HG03565 (cell line): ENCODE measurements around the gene C12orf43.
"Not testable (repeated sequence)": the region's sequence is repeated elsewhere in the genome, so short reads cannot be mapped to it uniquely, and the experiment has no call there.

Source experiments
- ATAC-seq: cut with Tn5 transposase; IDR thresholded peaks from one replicate; pipeline ENCODE4 v1.9.1; 2021; ENCODE audit warnings: mild to moderate bottlenecking, moderate library complexity; ENCODE audit not compliant: unreplicated experiment

C12orf43 gene

DNA sequence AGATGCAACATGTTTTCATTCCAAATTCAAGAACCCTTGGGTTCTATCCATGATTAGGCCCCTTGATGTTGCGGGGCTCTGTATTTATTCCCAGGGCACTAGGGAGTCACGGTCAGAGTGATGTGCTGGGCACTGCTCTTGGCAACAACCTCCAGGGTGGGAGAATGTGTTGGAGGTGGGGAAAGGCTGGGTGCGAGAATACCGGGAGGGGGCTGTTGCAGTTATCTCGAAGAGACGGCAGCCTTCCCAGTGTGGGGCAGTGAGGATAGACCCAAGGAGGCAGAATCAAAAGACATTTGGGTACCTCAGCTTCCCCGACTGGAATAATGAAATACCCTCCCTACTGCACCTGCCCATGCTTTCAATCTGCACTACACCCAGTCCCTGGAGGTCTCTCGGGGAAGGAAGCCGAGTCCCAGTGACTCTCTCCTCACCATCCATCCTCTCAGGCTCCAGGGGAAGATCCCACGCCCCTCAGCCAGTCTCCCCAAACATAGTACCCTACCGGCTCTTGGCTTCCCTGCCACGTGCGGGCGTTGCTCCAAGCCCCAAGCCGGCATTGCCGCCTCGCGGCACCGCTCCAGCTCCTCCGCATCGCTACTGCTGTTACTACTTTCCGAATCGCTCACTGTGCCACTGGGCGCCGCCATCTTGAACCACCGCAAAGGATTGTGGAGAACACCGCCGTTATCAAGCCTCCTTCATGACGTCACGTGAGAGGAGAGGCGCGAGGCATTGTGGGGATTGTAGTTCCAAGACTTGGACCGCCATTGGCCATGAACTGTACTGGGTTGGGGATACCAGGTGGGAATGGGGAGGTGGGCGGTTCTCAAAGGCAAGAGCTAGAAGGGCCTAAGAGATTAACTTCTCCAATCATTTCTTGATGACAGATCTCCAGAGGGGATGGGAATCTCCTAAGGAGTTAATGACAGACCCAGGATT, at the start of gene C12orf43:
C12orf43 (minus strand) TSS at position 663 of the 942 bp plus-strand sequence; CDS start at position 650, 13 bp downstream.
- ATAC-seq: peak; percentile 92

DNA sequence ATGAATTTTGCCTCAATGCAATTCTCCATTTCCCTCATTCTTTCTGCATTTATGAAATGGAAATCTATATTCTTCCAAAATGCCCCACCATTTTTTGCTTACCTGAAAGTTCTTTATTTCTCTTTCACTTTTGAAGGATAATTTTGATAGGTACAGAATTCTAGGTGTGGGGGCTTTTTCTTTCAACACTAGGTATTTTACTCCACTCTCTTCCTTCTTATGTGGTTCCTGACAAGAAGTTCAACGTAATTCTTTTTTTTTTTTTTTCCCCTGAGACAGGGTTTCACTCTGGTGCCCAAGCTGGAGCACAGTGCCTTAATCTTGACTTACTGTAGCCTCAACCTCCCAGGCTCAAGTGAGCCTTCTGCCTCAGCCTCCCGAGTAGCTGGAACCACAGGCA, 49.1 kb upstream of the C12orf43 start:
- ATAC-seq: no peak

GRCh38 chr12:121064586-121064985, 48.3 kb upstream of the C12orf43 start:
- ATAC-seq: not testable (repeated sequence)

- no peak for ATAC-seq
Measured at GRCh38 chr12:121064116-121064515, 47.8 kb upstream of the C12orf43 start.

DNA sequence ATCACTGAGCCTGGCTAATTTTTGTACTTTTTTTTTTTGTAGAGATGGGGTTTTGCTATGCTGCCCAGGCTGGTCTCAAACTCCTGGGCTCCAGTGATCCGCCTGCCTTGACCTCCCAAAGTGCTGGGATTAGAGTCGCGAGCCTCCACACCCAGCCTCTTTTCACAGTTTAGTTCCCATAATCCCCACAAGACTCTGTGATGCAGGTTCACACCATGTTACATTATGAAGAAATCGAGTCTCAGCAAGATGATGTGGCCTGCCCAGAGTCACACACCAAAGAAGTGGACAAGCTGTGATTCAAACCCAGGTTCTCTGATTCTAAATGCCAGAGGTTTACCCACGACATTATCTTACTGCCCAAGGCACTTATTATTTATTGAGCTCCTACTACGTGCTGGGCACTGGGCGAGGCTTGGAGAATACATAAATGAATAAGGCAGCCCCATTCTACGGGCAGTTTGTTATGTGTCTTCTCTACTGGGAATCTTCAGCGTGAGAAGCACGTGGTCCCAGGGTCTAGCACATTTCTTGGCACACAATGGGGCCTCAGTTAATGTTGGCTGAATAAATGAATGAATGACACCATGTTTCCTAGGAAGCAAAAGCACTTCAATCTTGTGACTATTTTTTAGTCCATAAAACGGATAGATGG, 46.2 kb upstream of the C12orf43 start:
- no peak for ATAC-seq

- no peak for ATAC-seq
Measured at GRCh38 chr12:121061831-121062230, 45.5 kb upstream of the C12orf43 start.

DNA sequence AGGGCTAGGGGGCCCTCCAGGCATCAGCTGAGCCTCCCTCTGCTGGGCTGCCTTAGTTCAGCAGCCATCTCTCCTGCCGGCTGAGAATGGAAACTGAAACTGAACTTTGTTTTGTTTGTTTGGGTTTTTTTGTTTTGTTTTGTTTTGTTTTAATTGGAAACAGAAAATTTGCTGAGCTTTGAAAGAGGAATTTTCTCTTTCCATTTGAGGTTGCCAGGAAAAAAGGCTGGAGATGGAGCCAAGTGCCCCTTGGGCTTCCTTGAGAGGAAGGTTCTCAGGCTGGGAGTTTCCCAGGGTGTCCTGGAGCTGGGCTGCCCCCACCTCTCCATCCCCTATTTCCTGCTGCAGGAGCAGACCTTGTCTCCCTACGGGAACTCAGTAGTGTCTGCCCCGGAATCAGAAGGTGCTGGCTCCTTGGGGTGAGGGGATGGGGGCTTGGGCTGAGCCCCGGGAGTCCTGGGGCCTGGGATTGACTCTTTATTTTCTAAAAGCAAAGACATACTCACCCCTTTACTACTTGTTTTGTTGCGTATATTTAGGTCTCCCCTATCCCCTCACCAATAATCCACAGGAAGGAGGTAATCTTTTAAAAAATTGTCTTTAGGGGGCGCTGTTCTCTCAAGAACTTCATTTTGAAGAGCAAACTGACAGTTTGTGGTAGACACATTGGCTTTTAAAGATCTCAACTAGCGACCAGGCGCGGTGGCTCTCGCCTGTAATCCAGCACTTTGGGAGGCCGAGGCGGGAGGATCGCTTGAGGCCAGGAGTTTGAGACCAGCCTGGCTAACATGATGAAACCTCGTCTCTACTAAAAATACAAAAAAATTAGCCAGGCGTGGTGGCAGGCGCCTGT, 44.1 kb upstream of the C12orf43 start:
- peak; percentile 49 for ATAC-seq

- peak; percentile 17 for ATAC-seq
Measured at GRCh38 chr12:121059031-121059898, 43.0 kb upstream of the C12orf43 start.

DNA sequence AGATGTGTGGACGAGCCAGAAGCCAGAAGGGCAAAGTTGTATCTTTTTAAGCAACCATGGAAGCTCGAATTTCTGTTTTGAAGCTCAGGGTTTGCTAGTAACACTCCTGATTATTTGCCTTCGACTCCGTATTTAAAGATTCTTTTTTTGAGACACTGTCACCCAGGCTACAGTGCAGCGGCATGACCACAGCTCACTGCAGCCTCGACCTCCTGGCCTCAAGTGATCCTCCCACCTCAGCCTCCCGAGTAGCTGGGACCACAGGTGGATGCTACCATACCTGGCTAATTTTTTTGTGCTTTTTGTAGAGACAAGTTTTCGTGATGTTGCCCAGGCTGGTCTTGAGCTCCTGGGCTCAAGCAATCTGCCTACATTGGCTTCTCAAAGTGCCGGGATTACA, 41.5 kb upstream of the C12orf43 start:
- ATAC-seq: no peak

GRCh38 chr12:121053706-121054105, 37.4 kb upstream of the C12orf43 start:
- no peak for ATAC-seq

GRCh38 chr12:121050725-121051124, 34.4 kb upstream of the C12orf43 start:
- ATAC-seq: no peak

GRCh38 chr12:121048442-121048841, 32.2 kb upstream of the C12orf43 start:
- ATAC-seq: no peak

GRCh38 chr12:121047400-121047799, 31.1 kb upstream of the C12orf43 start:
- not testable (repeated sequence) for ATAC-seq

- ATAC-seq: no peak
Measured at GRCh38 chr12:121043067-121043466, 26.8 kb upstream of the C12orf43 start.

DNA sequence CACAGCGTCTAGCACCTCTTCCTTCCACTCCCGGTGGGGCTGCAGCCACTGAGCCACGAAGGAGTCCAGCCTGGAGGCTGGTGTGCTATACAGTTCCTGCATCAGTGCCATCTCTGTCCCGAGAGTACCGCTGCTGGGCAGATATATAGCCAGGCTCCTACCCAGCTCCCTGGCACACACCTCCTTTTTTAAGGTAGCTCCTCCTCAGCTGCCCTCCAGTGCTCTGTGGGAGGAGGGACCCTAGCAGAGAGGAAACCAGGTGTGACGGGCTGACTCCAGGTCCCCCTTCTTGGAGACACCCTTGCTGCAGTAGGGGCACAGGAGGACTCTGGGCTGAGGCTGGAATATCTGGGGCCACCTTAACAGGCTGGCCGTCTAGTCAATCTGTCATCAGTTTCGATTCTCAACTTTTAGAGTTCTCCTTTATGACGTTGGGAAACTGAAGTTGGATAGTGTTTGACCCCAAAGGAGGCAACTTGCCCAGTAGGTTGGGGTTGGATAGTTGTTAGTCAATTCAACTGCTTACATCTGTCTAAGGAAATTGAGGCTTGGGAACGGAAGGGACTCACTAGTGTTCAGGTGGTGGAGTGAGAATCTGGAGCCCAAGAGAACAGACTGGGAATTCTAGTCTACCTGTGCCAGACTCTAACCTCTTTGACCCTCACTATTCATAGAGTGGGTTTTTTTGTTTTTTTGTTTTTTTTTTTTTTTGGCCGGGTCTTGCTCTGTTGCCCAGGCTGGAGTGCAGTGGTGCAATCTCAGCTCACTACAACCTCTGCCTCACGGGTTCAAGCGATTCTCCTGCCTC, 22.8 kb upstream of the C12orf43 start, which contains the start of gene OASL:
OASL (minus strand) TSS at position 386 of the 808 bp plus-strand sequence; CDS start at position 111, 275 bp downstream.
- ATAC-seq: no peak

DNA sequence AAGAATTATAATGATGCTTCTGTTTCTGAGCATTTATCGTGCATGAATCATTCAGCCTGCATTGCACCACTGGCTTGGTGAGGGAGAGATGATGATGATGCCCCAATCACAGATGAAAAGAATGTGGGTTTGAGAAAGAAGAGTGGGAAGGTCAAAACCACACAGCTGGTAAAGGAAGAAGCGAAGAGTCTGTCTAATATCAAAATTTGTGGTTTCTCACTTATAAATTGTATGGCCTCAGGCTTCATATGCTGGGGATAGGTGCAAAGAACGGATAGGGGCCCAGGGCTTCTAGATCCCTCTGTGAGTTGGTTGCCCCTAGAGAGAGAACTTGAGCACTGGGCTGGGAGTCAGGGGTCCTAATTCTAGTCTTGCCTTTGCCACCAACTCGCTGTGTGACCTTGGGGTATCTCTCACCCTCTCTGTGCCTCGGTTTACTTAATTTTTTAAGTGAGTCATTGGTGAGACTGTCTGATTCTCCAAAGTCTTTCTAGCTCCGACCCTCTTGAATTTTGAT, 20.6 kb upstream of the C12orf43 start:
- ATAC-seq: no peak

- ATAC-seq: no peak
Measured at GRCh38 chr12:121034616-121035305, 18.5 kb upstream of the C12orf43 start.

DNA sequence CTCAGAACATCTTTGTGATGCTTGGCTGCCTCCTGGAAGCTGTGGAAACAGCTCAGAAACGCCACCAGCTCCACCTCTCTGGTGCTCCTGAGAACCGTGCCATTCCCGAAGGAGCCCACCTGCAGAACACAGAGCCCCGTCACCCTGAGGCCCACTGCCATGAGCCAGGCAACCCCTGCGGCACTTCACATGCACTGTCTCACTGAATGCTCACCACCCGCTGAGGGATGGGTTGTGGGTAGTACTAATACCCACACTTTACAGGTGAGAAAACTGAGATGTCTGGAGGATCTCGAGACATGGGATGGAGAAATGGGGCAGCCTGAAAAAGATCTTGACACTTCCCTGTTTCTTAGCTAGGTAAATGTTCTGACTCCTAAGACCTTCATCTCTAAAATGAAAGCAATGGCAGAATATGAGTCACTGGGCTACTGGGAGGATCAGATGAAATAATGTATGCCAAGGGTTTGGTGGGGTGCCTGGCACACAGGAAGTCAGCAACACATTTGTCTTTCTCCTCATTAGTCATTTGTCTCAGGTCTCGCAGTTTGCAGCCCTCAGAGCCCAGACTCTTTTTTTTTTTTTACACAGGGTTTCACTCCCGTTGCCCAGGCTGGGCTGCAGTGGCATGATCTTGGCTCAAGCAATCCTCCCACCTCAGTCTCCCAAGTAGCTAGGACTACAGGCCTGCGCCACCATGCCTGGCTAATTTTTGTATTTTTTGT, 17.5 kb upstream of the C12orf43 start:
- no peak for ATAC-seq
